GM18951 (cell line): ENCODE measurements around the gene BABAM2.
"Not testable (repeated sequence)": the region's sequence is repeated elsewhere in the genome, so short reads cannot be mapped to it uniquely, and the experiment has no call there.

Experiments used
- POLR2A ChIP-seq: IDR thresholded peaks from 4 replicates; pipeline ENCODE4 v1.6.1; 2011; ENCODE audit warnings: mild to moderate bottlenecking; ENCODE audit not compliant: insufficient read length, insufficient read depth; ENCODE audit errors: extremely low read depth
- in situ Hi-C: fragments of 300-500 bp; cut with MboI; formaldehyde crosslinking; loops from one replicate; pipeline ENCODE4 v1.12.0; 2022; ENCODE audit warnings: low sequenced_read_pairs, mixed read lengths, inconsistent platforms; ENCODE audit not compliant: unreplicated experiment

Gene BABAM2

DNA sequence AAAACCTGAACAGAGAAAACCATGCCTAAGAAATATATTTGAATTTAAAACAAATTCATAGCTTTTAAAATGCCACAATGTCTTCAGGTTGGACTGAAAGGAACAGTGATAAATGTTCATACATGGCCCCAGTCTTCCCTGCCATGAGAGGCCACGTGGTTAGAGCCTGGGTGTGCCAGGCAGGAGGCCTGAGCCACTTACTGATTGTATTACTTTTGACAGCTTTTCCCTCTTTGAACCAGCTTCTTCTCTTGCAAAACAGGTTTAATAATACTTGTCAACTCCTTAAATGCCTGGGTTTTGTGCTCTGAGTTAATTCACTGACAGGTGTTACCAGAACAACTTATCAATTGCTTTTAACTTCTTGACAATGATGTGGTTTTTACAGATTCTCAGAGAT lies 27.4 kb upstream of the BABAM2 start:
- no peak for TF ChIP-seq POLR2A
- in situ Hi-C loops, result no loop called here

DNA sequence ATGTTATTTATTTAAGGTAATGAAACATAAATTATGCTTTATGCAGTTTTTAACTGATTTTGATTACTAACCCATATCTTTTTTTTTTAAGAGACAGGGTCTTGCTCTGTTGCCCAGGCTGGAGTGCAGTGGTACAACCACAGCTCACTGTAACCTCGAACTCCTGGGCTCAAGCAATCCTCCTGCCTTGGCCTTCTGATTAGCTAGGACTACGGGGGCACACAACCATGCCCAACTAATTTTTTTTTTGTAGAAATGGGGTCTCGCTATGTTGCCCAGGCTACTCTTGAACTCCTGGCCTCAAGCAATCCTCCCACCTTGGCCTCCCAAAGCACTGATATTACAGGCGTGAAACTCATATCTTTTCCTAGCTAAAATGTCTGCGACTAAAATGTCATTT lies 26.6 kb upstream of the BABAM2 start:
- in situ Hi-C loops, result not testable (repeated sequence)

- TF ChIP-seq POLR2A, result no peak
- in situ Hi-C loops, result no loop called here
These were observed 24.3 kb upstream of the BABAM2 start for GRCh38 chr2:27866237-27866636.

DNA sequence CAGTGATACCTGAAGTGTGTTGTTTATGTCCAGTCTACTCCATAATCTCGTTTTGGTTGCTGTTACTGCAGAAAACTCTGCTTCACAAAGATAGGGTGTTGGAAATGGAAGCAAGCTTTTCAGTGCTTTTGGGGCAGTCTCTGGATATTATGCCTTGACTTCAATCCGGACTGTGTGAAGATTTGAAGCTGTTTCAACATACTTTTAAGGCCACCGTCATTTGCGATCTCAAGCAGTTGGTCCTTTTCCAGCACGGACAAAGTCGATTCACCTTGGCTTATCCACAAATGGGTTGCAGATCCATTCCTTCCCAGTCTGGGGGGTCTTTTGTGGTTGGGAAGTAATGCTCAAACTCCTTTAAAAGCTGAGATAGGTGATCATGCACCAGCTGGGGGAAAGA lies 20.8 kb upstream of the BABAM2 start:
- TF ChIP-seq POLR2A, result no peak
- in situ Hi-C loops, result no loop called here

- in situ Hi-C loops, result no loop called here
- TF ChIP-seq POLR2A, result no peak
These were observed 19.8 kb upstream of the BABAM2 start for GRCh38 chr2:27870724-27871123.

- no peak for TF ChIP-seq POLR2A
- in situ Hi-C loops, result no loop called here
These were observed 18.7 kb upstream of the BABAM2 start for GRCh38 chr2:27871802-27872201.

GRCh38 chr2:27873091-27873490 lies 17.4 kb upstream of the BABAM2 start:
- in situ Hi-C loops, result no loop called here
- no peak for TF ChIP-seq POLR2A

DNA sequence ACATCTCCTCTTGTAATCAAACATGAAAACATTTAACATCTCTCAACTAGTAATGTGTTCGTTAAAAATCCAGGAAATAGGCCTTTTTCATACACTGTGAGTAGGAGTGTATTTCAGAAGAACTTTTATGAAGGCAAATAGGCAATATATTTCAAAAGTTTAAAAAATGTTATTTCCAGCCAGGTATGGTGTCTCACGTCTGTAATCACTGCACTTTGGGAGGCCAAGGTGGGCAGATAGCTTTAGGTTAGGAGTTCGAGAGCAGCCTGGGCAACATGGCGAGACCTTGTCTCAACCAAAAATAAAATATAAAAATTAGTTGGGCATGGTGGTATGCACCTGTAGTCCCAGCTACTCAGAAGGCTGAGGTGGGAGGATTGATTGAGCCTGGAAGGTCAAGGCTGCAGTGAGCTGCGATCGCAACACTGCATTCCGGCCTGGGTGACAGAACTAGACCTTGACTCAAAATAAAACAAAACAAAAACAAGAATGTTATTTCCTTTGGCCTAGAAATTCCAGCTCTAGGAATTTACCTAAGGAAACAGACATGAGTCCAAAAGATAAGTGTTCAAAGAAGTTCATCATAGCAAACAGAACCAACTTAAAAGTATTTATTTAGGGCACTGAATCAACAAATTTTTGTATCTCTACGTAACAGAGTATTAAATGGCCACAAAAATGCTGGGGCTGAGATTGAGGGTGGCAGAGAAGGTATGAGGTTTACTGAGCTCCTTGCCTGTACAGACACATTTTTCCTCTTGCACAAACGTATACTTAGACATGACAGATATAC lies 15.2 kb upstream of the BABAM2 start:
- no peak for TF ChIP-seq POLR2A
- in situ Hi-C loops, result no loop called here

GRCh38 chr2:27878825-27879224 lies 11.7 kb upstream of the BABAM2 start:
- TF ChIP-seq POLR2A, result no peak
- in situ Hi-C loops, result no loop called here

- in situ Hi-C loops, result not testable (repeated sequence)
These were observed 8.5 kb upstream of the BABAM2 start for GRCh38 chr2:27881815-27882583.

- in situ Hi-C loops, result not testable (repeated sequence)
These were observed 8.0 kb upstream of the BABAM2 start for GRCh38 chr2:27882584-27882922.

DNA sequence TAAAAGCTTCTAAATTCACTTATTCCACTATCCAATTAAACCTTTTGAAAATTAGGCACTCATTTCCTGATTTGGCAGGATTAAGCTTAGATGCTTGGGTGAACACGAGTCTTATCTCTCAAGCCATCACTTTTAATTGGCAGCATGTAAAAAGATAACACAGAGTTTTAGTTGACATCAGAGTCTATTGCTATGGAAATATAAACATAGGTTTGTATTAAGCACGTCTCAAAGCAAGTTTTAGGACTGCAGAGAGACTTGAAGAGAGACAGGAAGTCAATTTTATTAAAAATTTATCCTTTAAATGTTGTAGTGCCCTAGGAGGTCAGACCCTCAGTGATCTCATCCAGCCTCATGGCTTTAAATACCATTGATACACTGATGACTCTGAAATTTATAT lies 5.9 kb upstream of the BABAM2 start:
- in situ Hi-C loops, result no loop called here
- TF ChIP-seq POLR2A, result no peak

DNA sequence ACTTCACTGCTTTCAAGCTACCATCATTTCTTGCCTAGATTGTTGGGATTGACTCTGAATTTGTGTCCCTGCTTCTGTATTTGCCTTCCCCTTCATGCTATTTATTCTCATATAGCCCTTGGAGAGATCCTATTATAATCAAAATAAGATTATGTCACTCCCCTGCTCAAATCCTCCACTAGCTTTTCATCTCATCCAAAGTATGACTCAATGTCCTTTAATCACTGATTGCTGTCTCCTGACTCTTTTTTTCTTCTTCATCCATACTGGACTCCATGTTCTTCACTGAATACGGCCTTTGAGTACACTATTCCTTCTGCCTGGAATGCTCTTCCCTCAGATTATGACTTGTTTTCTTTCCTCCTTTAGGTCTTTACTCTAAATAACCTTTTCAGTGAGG lies 5.3 kb upstream of the BABAM2 start:
- in situ Hi-C loops, result no loop called here
- TF ChIP-seq POLR2A, result no peak

GRCh38 chr2:27885661-27886060 lies 4.9 kb upstream of the BABAM2 start:
- in situ Hi-C loops, result no loop called here

DNA sequence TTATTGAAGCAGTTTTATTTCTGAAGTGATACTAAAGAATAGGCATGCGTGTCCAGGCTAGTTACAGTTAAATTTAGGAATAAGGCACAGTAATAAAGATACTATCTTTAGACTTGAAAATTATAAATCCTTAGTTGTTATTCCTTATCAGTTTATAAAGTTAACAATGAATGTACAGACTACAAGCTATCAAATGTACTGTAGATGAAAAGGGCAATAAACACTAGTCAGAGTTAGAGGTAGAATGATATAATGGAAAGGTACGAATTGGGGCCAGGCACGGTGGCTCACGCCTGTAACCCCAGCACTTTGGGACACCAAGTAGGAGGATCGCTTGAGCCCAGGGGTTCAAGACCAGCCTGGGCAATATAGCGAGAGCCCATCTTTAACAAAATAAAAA lies 4.2 kb upstream of the BABAM2 start:
- no peak for TF ChIP-seq POLR2A
- in situ Hi-C loops, result no loop called here

More at GRCh38 chr2:27885661-27886060, 4.9 kb upstream of the BABAM2 start:
- no peak for TF ChIP-seq POLR2A

- in situ Hi-C loops, result no loop called here
These were observed 3.4 kb upstream of the BABAM2 start for GRCh38 chr2:27887111-27887510.

More at GRCh38 chr2:27887111-27887510, 3.4 kb upstream of the BABAM2 start:
- TF ChIP-seq POLR2A, result no peak
